Measurements from ENCODE around the gene MAK.
"Not testable (repeated sequence)": the region's sequence is repeated elsewhere in the genome, so short reads cannot be mapped to it uniquely, and the experiment has no call there.

Gene MAK

GRCh38 chr6:10853849-10854300, 15.5 kb upstream of the MAK start:
- not testable (repeated sequence) for DNase-seq

GRCh38 chr6:10852361-10852960, 14.1 kb upstream of the MAK start:
- DNase-seq: no peak

- no peak for DNase-seq
Measured at GRCh38 chr6:10850728-10851127, 12.4 kb upstream of the MAK start.

GRCh38 chr6:10849901-10850300, 11.6 kb upstream of the MAK start:
- no peak for DNase-seq

- DNase-seq: no peak
Measured at GRCh38 chr6:10847684-10848083, 9.3 kb upstream of the MAK start.

GRCh38 chr6:10843554-10843953, 5.2 kb upstream of the MAK start:
- DNase-seq: no peak

- no peak for DNase-seq
Measured at GRCh38 chr6:10838794-10839333, 525 bp upstream of the MAK start.

- DNase-seq: no peak
Measured at GRCh38 chr6:10837622-10837994, 731 bp downstream of the MAK start.

- no peak for DNase-seq
Measured at GRCh38 chr6:10837009-10837621, 1.2 kb downstream of the MAK start.

GRCh38 chr6:10834823-10835222, 3.5 kb downstream of the MAK start:
- no peak for DNase-seq

- no peak for DNase-seq
Measured at GRCh38 chr6:10831609-10832008, 6.7 kb downstream of the MAK start.

- no peak for DNase-seq
Measured at GRCh38 chr6:10824819-10825218, 13.5 kb downstream of the MAK start.

- no peak for DNase-seq
Measured at GRCh38 chr6:10824297-10824696, 14.0 kb downstream of the MAK start.

- not testable (repeated sequence) for DNase-seq
Measured at GRCh38 chr6:10814176-10814575, 24.2 kb downstream of the MAK start.

GRCh38 chr6:10809098-10809497, 29.2 kb downstream of the MAK start:
- no peak for DNase-seq

GRCh38 chr6:10808376-10808775, 30.0 kb downstream of the MAK start:
- no peak for DNase-seq

GRCh38 chr6:10801224-10801848, 37.0 kb downstream of the MAK start:
- peak in 3 of 4 experiments; percentile 6 to 44 (median 29) for DNase-seq

- DNase-seq: no peak
Measured at GRCh38 chr6:10800810-10801209, 37.5 kb downstream of the MAK start.

GRCh38 chr6:10794239-10794638, 44.1 kb downstream of the MAK start:
- DNase-seq: no peak

GRCh38 chr6:10793695-10794094, 44.6 kb downstream of the MAK start:
- DNase-seq: no peak

- no peak for DNase-seq
Measured at GRCh38 chr6:10793035-10793434, 45.3 kb downstream of the MAK start.

- no peak for DNase-seq
Measured at GRCh38 chr6:10792101-10792500, 46.2 kb downstream of the MAK start.

- no peak for DNase-seq
Measured at GRCh38 chr6:10791673-10792072, 46.7 kb downstream of the MAK start.

- DNase-seq: no peak
Measured at GRCh38 chr6:10779076-10779475, 59.3 kb downstream of the MAK start.
